Osteocyte (in vitro differentiated cells): ENCODE data around the gene GFRA4. TPM values are rescaled to one million over a fixed set of nuclear protein-coding genes. Genes with fewer than 3 reads are reported as not detected.

Source experiments
- DNase-seq: peaks from one replicate; pipeline ENCODE4 v3.0.0; 2021; ENCODE audit warnings: mixed read lengths; ENCODE audit not compliant: unreplicated experiment; ENCODE audit errors: extremely low spot score
- H3K27ac Mint-ChIP-seq: one replicate; pipeline ENCODE4 v1.8.0; 2021; ENCODE audit warnings: mild to moderate bottlenecking, mixed read lengths; ENCODE audit not compliant: unreplicated experiment
- H3K27me3 Mint-ChIP-seq: one replicate; pipeline ENCODE4 v1.8.0; 2021; ENCODE audit warnings: mixed read lengths; ENCODE audit not compliant: unreplicated experiment
- H3K36me3 Mint-ChIP-seq: one replicate; pipeline ENCODE4 v1.8.0; 2021; ENCODE audit warnings: mixed read lengths; ENCODE audit not compliant: unreplicated experiment
- H3K4me1 Mint-ChIP-seq: one replicate; pipeline ENCODE4 v1.8.0; 2021; ENCODE audit warnings: mixed read lengths; ENCODE audit not compliant: unreplicated experiment
- H3K4me3 Mint-ChIP-seq: one replicate; pipeline ENCODE4 v1.8.0; 2021; ENCODE audit warnings: mild to moderate bottlenecking, moderate library complexity, mixed read lengths; ENCODE audit not compliant: unreplicated experiment
- H3K9me3 Mint-ChIP-seq: one replicate; pipeline ENCODE4 v1.8.0; 2021; ENCODE audit warnings: mixed read lengths; ENCODE audit not compliant: unreplicated experiment
- CTCF ChIP-seq: fragments of 200-600 bp; sonication (generic); IDR thresholded peaks from 2 replicates; pipeline ENCODE4 v1.5.0; 2021; ENCODE audit warnings: antibody characterized with exemption, mild to moderate bottlenecking, moderate library complexity
- total RNA-seq: library from RNA; stranded (reverse); gene quantifications from 2 replicates; pipeline ENCODE4 v1.2.1, GENCODE V29; 2021

Gene GFRA4
- total RNA-seq, 1 donor from 2014 or later = not detected

DNA sequence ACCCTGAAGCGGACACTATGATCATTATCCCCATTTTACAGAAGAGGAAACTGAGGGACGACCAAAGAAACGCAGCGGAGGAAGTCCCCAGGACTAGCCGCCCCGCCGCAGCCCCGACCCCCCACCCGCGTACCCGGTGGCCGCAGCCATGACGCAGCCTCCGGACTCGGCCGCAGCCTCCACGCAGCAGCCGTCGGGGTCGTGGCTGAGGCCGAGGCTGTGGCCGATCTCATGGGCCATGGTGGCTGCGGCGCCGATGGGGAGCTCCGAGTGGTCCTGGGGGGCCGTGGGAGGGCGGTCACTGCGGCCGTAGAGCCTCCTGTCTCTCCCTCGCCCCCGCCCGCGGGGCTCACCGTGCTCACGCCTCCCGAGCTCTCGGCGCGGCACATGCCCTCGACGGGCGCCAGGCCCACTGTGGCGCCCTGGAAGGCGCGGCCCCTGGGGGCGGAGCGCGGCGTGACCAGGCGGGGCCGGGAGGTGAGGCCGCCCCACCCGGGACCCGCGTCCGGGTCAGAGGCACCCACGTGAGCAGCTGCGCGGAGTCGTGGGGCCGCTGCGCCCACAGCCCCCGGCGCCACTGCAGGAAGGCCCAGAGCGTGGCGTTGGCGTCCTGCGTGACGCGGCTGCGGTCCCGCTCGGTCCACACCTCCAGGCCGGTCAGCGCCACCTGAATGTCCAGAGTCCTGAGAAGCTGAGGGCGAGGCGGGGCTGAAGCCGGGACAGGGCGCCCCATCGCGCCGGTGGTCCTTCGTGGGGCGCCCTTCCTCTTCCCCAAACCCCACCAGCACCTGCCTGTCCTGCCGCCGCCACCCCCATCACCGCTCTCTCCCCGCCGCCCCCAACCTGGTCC lies 10.2 kb upstream of the GFRA4 start:
- peaks cover 10% of the 10 kb centered on the region for H3K27me3 Mint-ChIP-seq
- no peaks in the 10 kb centered on the region for H3K9me3 Mint-ChIP-seq
- no peak overlapping the region for H3K27ac Mint-ChIP-seq
- H3K36me3 Mint-ChIP-seq = no peaks in the 10 kb centered on the region
- no peak overlapping the region for H3K4me3 Mint-ChIP-seq
- no peak for DNase-seq
- peaks cover 30% of the 10 kb centered on the region for H3K4me1 Mint-ChIP-seq
- TF ChIP-seq CTCF = no peak

GRCh38 chr20:3672547-3673171 lies 9.5 kb upstream of the GFRA4 start:
- H3K4me1 Mint-ChIP-seq = peaks cover 22% of the 10 kb centered on the region
- H3K4me3 Mint-ChIP-seq = no peak overlapping the region
- no peak for TF ChIP-seq CTCF
- no peaks in the 10 kb centered on the region for H3K36me3 Mint-ChIP-seq
- peaks cover 10% of the 10 kb centered on the region for H3K27me3 Mint-ChIP-seq
- no peak for DNase-seq
- no peaks in the 10 kb centered on the region for H3K9me3 Mint-ChIP-seq
- H3K27ac Mint-ChIP-seq = no peak overlapping the region

GRCh38 chr20:3671986-3672546 lies 8.9 kb upstream of the GFRA4 start:
- no peak for DNase-seq
- peaks cover 16% of the 10 kb centered on the region for H3K4me1 Mint-ChIP-seq
- no peaks in the 10 kb centered on the region for H3K36me3 Mint-ChIP-seq
- TF ChIP-seq CTCF = no peak
- peaks cover 10% of the 10 kb centered on the region for H3K27me3 Mint-ChIP-seq
- H3K4me3 Mint-ChIP-seq = no peak overlapping the region
- no peak overlapping the region for H3K27ac Mint-ChIP-seq
- H3K9me3 Mint-ChIP-seq = no peaks in the 10 kb centered on the region

GRCh38 chr20:3670945-3671344 lies 7.7 kb upstream of the GFRA4 start:
- H3K36me3 Mint-ChIP-seq = no peaks in the 10 kb centered on the region
- no peaks in the 10 kb centered on the region for H3K9me3 Mint-ChIP-seq
- H3K4me3 Mint-ChIP-seq = no peak overlapping the region
- peaks cover 10% of the 10 kb centered on the region for H3K27me3 Mint-ChIP-seq
- peaks cover 10% of the 10 kb centered on the region for H3K4me1 Mint-ChIP-seq
- no peak for DNase-seq
- no peak for TF ChIP-seq CTCF
- H3K27ac Mint-ChIP-seq = no peak overlapping the region

- peaks cover 10% of the 10 kb centered on the region for H3K4me1 Mint-ChIP-seq
- DNase-seq = no peak
- no peaks in the 10 kb centered on the region for H3K36me3 Mint-ChIP-seq
- H3K4me3 Mint-ChIP-seq = no peak overlapping the region
- TF ChIP-seq CTCF = no peak
- peaks cover 8% of the 10 kb centered on the region for H3K27me3 Mint-ChIP-seq
- H3K27ac Mint-ChIP-seq = peak overlapping the region; percentile 39
- no peaks in the 10 kb centered on the region for H3K9me3 Mint-ChIP-seq
Observed at GRCh38 chr20:3670511-3670910, 7.3 kb upstream of the GFRA4 start.
